K562 (cell line): ENCODE data around the gene RHOU.

Experiments
- ZFP36 ChIP-seq: fragments of 150-350 bp; IDR thresholded peaks from 2 replicates; pipeline ENCODE4 v1.6.1; 2018; ENCODE audit warnings: low read length, low read depth; ENCODE audit not compliant: partially characterized antibody
- ZNF217 ChIP-seq: sonication (generic); formaldehyde crosslinking; IDR thresholded peaks from 2 replicates; pipeline ENCODE4 v1.8.0; 2022; ENCODE audit warnings: mild to moderate bottlenecking, missing genetic modification reagents

DNA sequence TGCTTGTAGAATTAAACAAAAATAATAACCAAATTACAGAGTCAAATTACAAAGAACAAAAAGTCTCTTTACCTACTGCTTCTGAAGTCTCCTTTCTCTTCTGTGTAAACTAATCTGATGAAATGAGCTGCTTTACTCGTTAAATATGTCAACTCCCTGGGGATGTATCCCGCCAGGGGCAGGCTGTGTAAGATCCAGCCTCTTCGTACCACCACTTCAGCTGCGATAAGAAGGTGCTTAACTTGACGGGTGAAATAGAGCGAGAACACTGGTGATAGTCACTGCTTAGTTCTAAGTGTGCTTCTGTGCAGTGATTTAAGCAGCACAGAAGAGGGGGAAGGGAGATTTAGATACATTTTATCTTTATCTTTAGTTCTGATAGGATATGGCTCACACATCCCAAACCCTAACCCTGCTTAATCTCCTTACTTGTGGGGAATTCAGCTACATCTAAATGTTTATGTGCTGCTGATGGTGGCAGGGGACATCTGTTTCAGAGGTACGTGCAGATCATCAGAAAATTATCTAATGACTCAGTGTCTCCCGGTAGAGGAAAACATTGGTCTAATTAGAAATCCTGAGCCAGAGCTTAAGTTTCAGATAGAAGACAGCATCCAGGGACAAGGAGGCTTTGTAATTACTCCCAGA is 46.0 kb downstream of the RHOU start:
- TF ChIP-seq ZNF217 (CRISPR knock-in tag), result no peak
- TF ChIP-seq ZFP36, result no peak
